WI38 (cell line): Measurements from ENCODE around the gene KCTD6.

ENCODE experiments used
- H3K4me3 ChIP-seq: 2 replicates; pipeline ENCODE4 v1.5.1; 2011; ENCODE audit warnings: low read depth, mild to moderate bottlenecking, control low read depth, low read length
- CTCF ChIP-seq: IDR thresholded peaks from 2 replicates; pipeline ENCODE4 v1.5.1; 2012; ENCODE audit warnings: low read depth, mild to moderate bottlenecking, control low read depth, low read length

KCTD6 gene

GRCh38 chr3:58464866-58465265, 27.0 kb upstream of the KCTD6 start:
- TF ChIP-seq CTCF, result no peak
- H3K4me3 ChIP-seq, result no peak overlapping the region

GRCh38 chr3:58466899-58467563, 24.9 kb upstream of the KCTD6 start:
- no peak for TF ChIP-seq CTCF
- H3K4me3 ChIP-seq, result no peak overlapping the region

- no peak overlapping the region for H3K4me3 ChIP-seq
- TF ChIP-seq CTCF, result no peak
Measured at GRCh38 chr3:58469096-58469495, 22.8 kb upstream of the KCTD6 start.

GRCh38 chr3:58470363-58471024, 21.4 kb upstream of the KCTD6 start:
- no peak overlapping the region for H3K4me3 ChIP-seq
- no peak for TF ChIP-seq CTCF

- no peak for TF ChIP-seq CTCF
- no peak overlapping the region for H3K4me3 ChIP-seq
Measured at GRCh38 chr3:58471025-58471887, 20.6 kb upstream of the KCTD6 start.

- TF ChIP-seq CTCF, result no peak
- H3K4me3 ChIP-seq, result no peak overlapping the region
Measured at GRCh38 chr3:58473275-58473674, 18.6 kb upstream of the KCTD6 start.
